Upper lobe of right lung (tissue), 1 donor: ENCODE results near the gene DPYSL4. TPM values are rescaled to one million over a fixed set of nuclear protein-coding genes. Genes with fewer than 3 reads are reported as not detected.

Experiments
- ATAC-seq: fragments of 200-7000 bp; cut with Tn5 transposase; one replicate; pipeline ENCODE4 v1.9.1; 2020; ENCODE audit warnings: mild to moderate bottlenecking, moderate library complexity
- DNase-seq: peaks from one replicate; pipeline ENCODE4 v3.0.0-alpha.2; 2020
- H3K27ac ChIP-seq: fragments of 200-600 bp; one replicate; pipeline ENCODE4 v1.8.0; 2022
- H3K27me3 ChIP-seq: fragments of 200-600 bp; one replicate; pipeline ENCODE4 v1.8.0; 2022; ENCODE audit warnings: mild to moderate bottlenecking
- H3K36me3 ChIP-seq: fragments of 200-600 bp; one replicate; pipeline ENCODE4 v1.8.0; 2022
- H3K4me1 ChIP-seq: fragments of 200-600 bp; one replicate; pipeline ENCODE4 v1.8.0; 2022
- H3K4me3 ChIP-seq: fragments of 200-600 bp; one replicate; pipeline ENCODE4 v1.8.0; 2022; ENCODE audit warnings: mild to moderate bottlenecking
- H3K9me3 ChIP-seq: fragments of 200-600 bp; one replicate; pipeline ENCODE4 v1.8.0; 2022
- intact Hi-C: fragments of 100-400 bp; cut with DNase I; formaldehyde crosslinking; loops from one replicate; pipeline ENCODE4 v1.11.0; 2022
- total RNA-seq: library from RNA; stranded (reverse); fragmentation: NEBNext Ultra II Directional; extraction: Animal tissue kit (Norgen Biotek cat#: 25700); gene quantifications from one replicate; pipeline ENCODE4 v1.2.1, GENCODE V29; 2021
- TF ChIP-seq, protein P1 (sequence below): fragments of 200-600 bp; IDR thresholded peaks from one replicate; pipeline ENCODE4 v1.8.0; 2022; ENCODE audit warnings: antibody characterized with exemption
- donor health status: DM: no; HTN: yes; CAD: no; lungs with severe emphysema.

Gene DPYSL4
- total RNA-seq, 1 donor from 2014 or later, result 1.7 TPM

- TF ChIP-seq, protein P1, sequence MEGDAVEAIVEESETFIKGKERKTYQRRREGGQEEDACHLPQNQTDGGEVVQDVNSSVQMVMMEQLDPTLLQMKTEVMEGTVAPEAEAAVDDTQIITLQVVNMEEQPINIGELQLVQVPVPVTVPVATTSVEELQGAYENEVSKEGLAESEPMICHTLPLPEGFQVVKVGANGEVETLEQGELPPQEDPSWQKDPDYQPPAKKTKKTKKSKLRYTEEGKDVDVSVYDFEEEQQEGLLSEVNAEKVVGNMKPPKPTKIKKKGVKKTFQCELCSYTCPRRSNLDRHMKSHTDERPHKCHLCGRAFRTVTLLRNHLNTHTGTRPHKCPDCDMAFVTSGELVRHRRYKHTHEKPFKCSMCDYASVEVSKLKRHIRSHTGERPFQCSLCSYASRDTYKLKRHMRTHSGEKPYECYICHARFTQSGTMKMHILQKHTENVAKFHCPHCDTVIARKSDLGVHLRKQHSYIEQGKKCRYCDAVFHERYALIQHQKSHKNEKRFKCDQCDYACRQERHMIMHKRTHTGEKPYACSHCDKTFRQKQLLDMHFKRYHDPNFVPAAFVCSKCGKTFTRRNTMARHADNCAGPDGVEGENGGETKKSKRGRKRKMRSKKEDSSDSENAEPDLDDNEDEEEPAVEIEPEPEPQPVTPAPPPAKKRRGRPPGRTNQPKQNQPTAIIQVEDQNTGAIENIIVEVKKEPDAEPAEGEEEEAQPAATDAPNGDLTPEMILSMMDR, result no peak
- H3K4me3 ChIP-seq, result no peak overlapping the region
- intact Hi-C loops, result no loop called here
- DNase-seq (no peak), ATAC-seq (no peak)
- H3K9me3 ChIP-seq, result no peaks in the 10 kb centered on the region
- H3K36me3 ChIP-seq, result no peaks in the 10 kb centered on the region
- no peak overlapping the region for H3K27ac ChIP-seq
- no peaks in the 10 kb centered on the region for H3K4me1 ChIP-seq
- peaks cover 23% of the 10 kb centered on the region for H3K27me3 ChIP-seq
Measured at GRCh38 chr10:132178672-132179545, 7.8 kb upstream of the DPYSL4 start.

GRCh38 chr10:132179551-132180392 lies 7.0 kb upstream of the DPYSL4 start:
- Histone ChIP-seq H3K27ac (no peak overlapping the region), H3K4me1 (no peaks in the 10 kb centered on the region), H3K27me3 (peaks cover 26% of the 10 kb centered on the region), H3K36me3 (no peaks in the 10 kb centered on the region), H3K4me3 (no peak overlapping the region), H3K9me3 (no peaks in the 10 kb centered on the region)
- TF ChIP-seq, protein P1, result no peak
- intact Hi-C loops, result no loop called here
- no peak for DNase-seq
- ATAC-seq, result no peak

DNA sequence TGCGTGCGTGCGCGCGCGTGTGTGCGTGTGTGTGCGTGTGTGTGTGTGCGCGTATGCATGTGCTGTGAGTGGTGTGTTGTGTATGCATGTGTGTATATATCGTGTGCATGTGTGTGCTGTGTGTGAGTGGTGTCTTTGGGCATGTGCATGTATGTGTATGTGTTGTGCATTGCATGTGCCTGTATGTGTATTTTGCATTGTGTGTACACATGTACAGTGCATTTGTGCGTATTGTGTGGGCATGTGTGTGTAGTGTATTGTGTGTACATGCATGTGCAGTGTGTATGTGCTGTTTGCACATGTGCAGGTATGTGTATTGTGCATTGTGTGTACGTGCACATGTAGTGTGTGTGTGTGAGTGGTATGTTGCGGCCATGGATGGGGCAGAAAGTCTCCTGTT lies 6.0 kb upstream of the DPYSL4 start:
- Histone ChIP-seq H3K27me3 (peaks cover 34% of the 10 kb centered on the region), H3K4me3 (no peak overlapping the region), H3K36me3 (no peaks in the 10 kb centered on the region), H3K9me3 (no peaks in the 10 kb centered on the region), H3K27ac (no peak overlapping the region), H3K4me1 (no peaks in the 10 kb centered on the region)
- intact Hi-C loops, result no loop called here
- no peak for DNase-seq
- TF ChIP-seq, protein P1, result no peak
- ATAC-seq, result no peak

- no peak for ATAC-seq
- Histone ChIP-seq H3K36me3 (no peaks in the 10 kb centered on the region), H3K4me3 (no peak overlapping the region), H3K27me3 (peaks cover 31% of the 10 kb centered on the region), H3K4me1 (peaks cover 7% of the 10 kb centered on the region), H3K9me3 (no peaks in the 10 kb centered on the region), H3K27ac (no peak overlapping the region)
- TF ChIP-seq, protein P1, result no peak
- no peak for DNase-seq
- intact Hi-C loops, result no loop called here
Measured at GRCh38 chr10:132181691-132182425, 4.9 kb upstream of the DPYSL4 start.

GRCh38 chr10:132182591-132182990 lies 4.2 kb upstream of the DPYSL4 start:
- H3K4me1 ChIP-seq, result peaks cover 10% of the 10 kb centered on the region
- H3K27me3 ChIP-seq, result peaks cover 31% of the 10 kb centered on the region
- TF ChIP-seq, protein P1, result no peak
- no peaks in the 10 kb centered on the region for H3K36me3 ChIP-seq
- intact Hi-C loops, result no loop called here
- H3K27ac ChIP-seq, result no peak overlapping the region
- no peak overlapping the region for H3K4me3 ChIP-seq
- DNase-seq, result no peak
- ATAC-seq, result no peak
- no peaks in the 10 kb centered on the region for H3K9me3 ChIP-seq
